Natural killer cell (primary cell): Measurements from ENCODE around the gene MAST1. TPM values are rescaled to one million over a fixed set of nuclear protein-coding genes. Genes with fewer than 3 reads are reported as not detected.

Experiments
- ATAC-seq, 3 donors: fragments of 150-1000 bp in 2 of 3; fragments of 200-7000 bp in 1 of 3; cut with Tn5 transposase; 1 replicate in 1 of 3; 2 replicates in 2 of 3; pipeline ENCODE4 v1.10.0; 2021; ENCODE audit warnings: mild to moderate bottlenecking in 2 of 3, moderate library complexity in 2 of 3
- DNase-seq, 2 donors: peaks; one replicate each; pipeline versions ENCODE4 v3.0.0 to v3.0.0-alpha.2; 2013 to 2021; ENCODE audit warnings: mixed read lengths in 1 of 2
- H3K27ac ChIP-seq: one replicate; pipeline ENCODE4 v1.5.1; 2013; ENCODE audit warnings: mild to moderate bottlenecking, low read length
- H3K27me3 ChIP-seq: one replicate; pipeline ENCODE4 v1.6.1; 2013; ENCODE audit warnings: low read length; ENCODE audit not compliant: control insufficient read depth, insufficient read depth
- H3K36me3 ChIP-seq: one replicate; pipeline ENCODE4 v1.6.1; 2013; ENCODE audit warnings: low read length; ENCODE audit not compliant: control insufficient read depth, insufficient read depth
- H3K4me1 ChIP-seq: one replicate; pipeline ENCODE4 v1.6.1; 2013; ENCODE audit warnings: low read length; ENCODE audit not compliant: control insufficient read depth, insufficient read depth
- H3K4me3 ChIP-seq: one replicate; pipeline ENCODE4 v1.5.1; 2013; ENCODE audit warnings: low read length
- H3K9me3 ChIP-seq: one replicate; pipeline ENCODE4 v1.6.1; 2013; ENCODE audit warnings: low read length; ENCODE audit not compliant: control insufficient read depth, insufficient read depth
- H3K27ac Mint-ChIP-seq, 2 donors: one replicate each; pipeline ENCODE4 v1.8.0; 2022; ENCODE audit warnings: mild to moderate bottlenecking in 2 of 2, mixed read lengths in 2 of 2, moderate library complexity in 1 of 2
- H3K27me3 Mint-ChIP-seq, 2 donors: one replicate each; pipeline ENCODE4 v1.8.0; 2022; ENCODE audit warnings: low read depth in 2 of 2, mixed read lengths in 2 of 2
- H3K36me3 Mint-ChIP-seq: one replicate; pipeline ENCODE4 v1.8.0; 2022; ENCODE audit warnings: mixed read lengths
- H3K4me1 Mint-ChIP-seq, 2 donors: one replicate each; pipeline ENCODE4 v1.8.0; 2022; ENCODE audit warnings: mixed read lengths in 2 of 2
- H3K4me3 Mint-ChIP-seq: one replicate; pipeline ENCODE4 v1.8.0; 2022; ENCODE audit warnings: mild to moderate bottlenecking, moderate library complexity, mixed read lengths
- H3K9me3 Mint-ChIP-seq, 2 donors: one replicate each; pipeline ENCODE4 v1.8.0; 2022; ENCODE audit warnings: mixed read lengths in 2 of 2
- WGBS: methylation state at CpG from one replicate; pipeline ENCODE4 v1.1.7; 2013; ENCODE audit warnings: missing lambda C conversion rate; ENCODE audit not compliant: insufficient coverage; 5-methylcytosine and 5-hydroxymethylcytosine counted together
- intact Hi-C: fragments of 100-400 bp; cut with micrococcal nuclease; formaldehyde crosslinking; loops from one replicate; pipeline ENCODE4 v1.14.2; 2022
- total RNA-seq, 4 donors: library from RNA; stranded (reverse); fragments of 120-200 nt in 1 of 4; gene quantifications; one replicate each; pipeline versions ENCODE4 v1.2.3 to v1.2.4, GENCODE V29; 2013 to 2022
- TF ChIP-seq, protein P1 (sequence below): fragments of 200-600 bp; IDR thresholded peaks from one replicate; pipeline ENCODE4 v1.8.0; 2022; ENCODE audit warnings: antibody characterized with exemption

Gene MAST1
- total RNA-seq, 3 donors from 2014 or later (not counting 1 experiment from before 2014, with no cell fraction given) = 0.07 to 0.88 TPM; not detected in 1

DNA sequence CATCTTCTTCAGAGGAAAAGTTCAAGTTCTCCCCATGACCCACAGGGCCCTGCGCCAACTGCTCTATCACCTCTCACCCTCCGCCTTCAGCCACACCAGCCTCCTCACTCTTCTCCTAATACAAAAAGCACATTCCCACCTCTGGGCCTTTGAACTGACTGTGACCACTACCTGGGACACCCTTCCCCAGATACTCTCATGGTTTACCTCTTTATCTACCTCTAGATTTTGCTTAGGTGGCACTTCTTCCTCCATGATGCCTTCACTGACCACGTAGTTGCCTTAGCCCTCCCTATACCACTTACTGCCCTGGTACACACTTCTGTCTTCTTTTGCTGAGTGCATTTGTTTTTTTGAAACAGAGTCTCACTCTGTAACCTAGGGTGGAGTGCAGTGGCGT lies 84.6 kb downstream of the MAST1 start:
- no peaks in the 10 kb centered on the region for H3K27me3 ChIP-seq
- Mint-ChIP-seq H3K36me3 (peaks cover 7% of the 10 kb centered on the region), H3K4me1 (peaks cover 7 to 13% of the 10 kb centered on the region in 2 donors), H3K27me3 (no peaks in the 10 kb centered on the region), H3K4me3 (no peak overlapping the region), H3K9me3 (no peaks in the 10 kb centered on the region), H3K27ac (no peak overlapping the region)
- DNase-seq = no peak
- peaks cover 14% of the 10 kb centered on the region for H3K4me1 ChIP-seq
- no peaks in the 10 kb centered on the region for H3K9me3 ChIP-seq
- no peak overlapping the region for H3K4me3 ChIP-seq
- TF ChIP-seq, protein P1, sequence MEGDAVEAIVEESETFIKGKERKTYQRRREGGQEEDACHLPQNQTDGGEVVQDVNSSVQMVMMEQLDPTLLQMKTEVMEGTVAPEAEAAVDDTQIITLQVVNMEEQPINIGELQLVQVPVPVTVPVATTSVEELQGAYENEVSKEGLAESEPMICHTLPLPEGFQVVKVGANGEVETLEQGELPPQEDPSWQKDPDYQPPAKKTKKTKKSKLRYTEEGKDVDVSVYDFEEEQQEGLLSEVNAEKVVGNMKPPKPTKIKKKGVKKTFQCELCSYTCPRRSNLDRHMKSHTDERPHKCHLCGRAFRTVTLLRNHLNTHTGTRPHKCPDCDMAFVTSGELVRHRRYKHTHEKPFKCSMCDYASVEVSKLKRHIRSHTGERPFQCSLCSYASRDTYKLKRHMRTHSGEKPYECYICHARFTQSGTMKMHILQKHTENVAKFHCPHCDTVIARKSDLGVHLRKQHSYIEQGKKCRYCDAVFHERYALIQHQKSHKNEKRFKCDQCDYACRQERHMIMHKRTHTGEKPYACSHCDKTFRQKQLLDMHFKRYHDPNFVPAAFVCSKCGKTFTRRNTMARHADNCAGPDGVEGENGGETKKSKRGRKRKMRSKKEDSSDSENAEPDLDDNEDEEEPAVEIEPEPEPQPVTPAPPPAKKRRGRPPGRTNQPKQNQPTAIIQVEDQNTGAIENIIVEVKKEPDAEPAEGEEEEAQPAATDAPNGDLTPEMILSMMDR = no peak
- peaks cover 40% of the 10 kb centered on the region for H3K36me3 ChIP-seq
- ATAC-seq = no peak
- intact Hi-C loops = no loop called here
- H3K27ac ChIP-seq = no peak overlapping the region
- 100% methylated on average over 4 of the region's 4 CpGs for WGBS

Other genes starting within 250 kb of the MAST1 start
- gene ZNF490, start 227.7 kb upstream of the MAST1 start, total RNA-seq = 10 to 100 TPM; 12.0 to 21.4 (median 20.9) TPM
- 10 to 100 TPM; 52.6 to 62.0 (median 56.5) TPM for gene ZNF791, start 227.6 kb upstream of the MAST1 start, total RNA-seq
- 100 to 1,000 TPM; 107 to 118 (median 112) TPM for gene MAN2B1, start 171.8 kb upstream of the MAST1 start, total RNA-seq
- gene WDR83, start 171.7 kb upstream of the MAST1 start, total RNA-seq = 10 to 100 TPM; 17.0 to 25.8 (median 25.1) TPM
- 100 to 1,000 TPM; 143 to 193 (median 145) TPM for gene DHPS, start 156.6 kb upstream of the MAST1 start, total RNA-seq
- not detected for gene GNG14, start 150.5 kb upstream of the MAST1 start, total RNA-seq
- gene FBXW9, start 141.9 kb upstream of the MAST1 start, total RNA-seq = 1 to 10 TPM; 2.2 to 3.2 (median 2.9) TPM
- 10 to 100 TPM; 56.8 to 66.6 (median 58.2) TPM for gene TNPO2, start 114.6 kb upstream of the MAST1 start, total RNA-seq
- gene TRIR, start 103.8 kb upstream of the MAST1 start, total RNA-seq = 100 to 1,000 TPM; 217 to 228 (median 219) TPM
- 10 to 100 TPM; 42.2 to 51.3 (median 44.2) TPM for gene GET3, start 101.0 kb upstream of the MAST1 start, total RNA-seq
- not detected for gene BEST2, start 86.7 kb upstream of the MAST1 start, total RNA-seq
- gene HOOK2, start 63.0 kb upstream of the MAST1 start, total RNA-seq = 10 to 100 TPM; 13.3 to 15.3 (median 13.9) TPM
- gene JUNB, start 47.0 kb upstream of the MAST1 start, total RNA-seq = 100 to 1,000 TPM; 781 to 903 (median 859) TPM
- gene PRDX2, start 36.7 kb upstream of the MAST1 start, total RNA-seq = 10 to 100 TPM; 28.8 to 67.1 (median 66.9) TPM
- gene THSD8, start 36.4 kb upstream of the MAST1 start, total RNA-seq = 1 to 10 TPM; 1.7 to 2.8 (median 2.2) TPM
- gene RNASEH2A, start 31.9 kb upstream of the MAST1 start, total RNA-seq = 1 to 10 TPM; 6.6 to 8.7 (median 7.4) TPM
- not detected for gene RTBDN, start 3.9 kb upstream of the MAST1 start, total RNA-seq
- 10 to 100 TPM; 28.3 to 31.7 (median 31.2) TPM for gene DNASE2, start 42.9 kb downstream of the MAST1 start, total RNA-seq
- gene KLF1, start 48.7 kb downstream of the MAST1 start, total RNA-seq = not detected
- 10 to 100 TPM; 35.9 to 41.7 (median 36.3) TPM for gene GCDH, start 52.6 kb downstream of the MAST1 start, total RNA-seq
- gene SYCE2, start 80.8 kb downstream of the MAST1 start, total RNA-seq = 1 to 10 TPM in 1 of 3 donors, under 1 TPM in 2; 0.88 to 2.2 (median 0.92) TPM
- gene FARSA, start 95.2 kb downstream of the MAST1 start, total RNA-seq = 10 to 100 TPM; 29.3 to 34.5 (median 32.0) TPM
- 100 to 1,000 TPM; 588 to 813 (median 763) TPM for gene CALR, start 100.1 kb downstream of the MAST1 start, total RNA-seq
- gene RAD23A, start 107.3 kb downstream of the MAST1 start, total RNA-seq = 10 to 100 TPM; 79.2 to 81.2 (median 80.3) TPM
- gene GADD45GIP1, start 118.7 kb downstream of the MAST1 start, total RNA-seq = 1 to 10 TPM; 5.3 to 7.1 (median 5.7) TPM
- not detected for gene DAND5, start 131.1 kb downstream of the MAST1 start, total RNA-seq
- gene NFIX, start 157.0 kb downstream of the MAST1 start, total RNA-seq = 1 to 10 TPM in 2 of 3 donors, under 1 TPM in 1; 0.61 to 2.1 (median 1.3) TPM